ENCODE results near the gene TMEFF2.

Gene TMEFF2

DNA sequence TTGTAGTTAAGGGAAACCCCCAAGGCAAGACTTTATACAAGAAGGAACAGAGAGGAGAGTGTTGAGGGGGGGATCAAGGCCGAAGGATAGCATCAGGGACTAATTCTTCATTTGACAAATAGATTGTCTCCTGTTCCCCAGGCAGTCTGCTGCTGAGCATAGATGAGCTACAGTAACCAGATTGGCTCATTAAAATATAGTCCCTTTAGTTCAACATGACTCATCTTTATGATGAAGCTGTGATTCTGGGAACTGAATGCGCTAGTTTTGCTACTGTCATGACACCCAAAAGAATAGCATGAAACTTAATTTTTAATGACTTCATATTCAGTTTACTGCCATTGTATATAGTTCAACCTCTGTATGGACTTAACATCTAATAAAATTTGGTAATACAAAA is 35.5 kb downstream of the TMEFF2 start:
- TF ChIP-seq, protein P1, sequence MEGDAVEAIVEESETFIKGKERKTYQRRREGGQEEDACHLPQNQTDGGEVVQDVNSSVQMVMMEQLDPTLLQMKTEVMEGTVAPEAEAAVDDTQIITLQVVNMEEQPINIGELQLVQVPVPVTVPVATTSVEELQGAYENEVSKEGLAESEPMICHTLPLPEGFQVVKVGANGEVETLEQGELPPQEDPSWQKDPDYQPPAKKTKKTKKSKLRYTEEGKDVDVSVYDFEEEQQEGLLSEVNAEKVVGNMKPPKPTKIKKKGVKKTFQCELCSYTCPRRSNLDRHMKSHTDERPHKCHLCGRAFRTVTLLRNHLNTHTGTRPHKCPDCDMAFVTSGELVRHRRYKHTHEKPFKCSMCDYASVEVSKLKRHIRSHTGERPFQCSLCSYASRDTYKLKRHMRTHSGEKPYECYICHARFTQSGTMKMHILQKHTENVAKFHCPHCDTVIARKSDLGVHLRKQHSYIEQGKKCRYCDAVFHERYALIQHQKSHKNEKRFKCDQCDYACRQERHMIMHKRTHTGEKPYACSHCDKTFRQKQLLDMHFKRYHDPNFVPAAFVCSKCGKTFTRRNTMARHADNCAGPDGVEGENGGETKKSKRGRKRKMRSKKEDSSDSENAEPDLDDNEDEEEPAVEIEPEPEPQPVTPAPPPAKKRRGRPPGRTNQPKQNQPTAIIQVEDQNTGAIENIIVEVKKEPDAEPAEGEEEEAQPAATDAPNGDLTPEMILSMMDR (IDR thresholded peaks at IDR 0.05; ENCODE audit: low read depth, low read length) = no peak

DNA sequence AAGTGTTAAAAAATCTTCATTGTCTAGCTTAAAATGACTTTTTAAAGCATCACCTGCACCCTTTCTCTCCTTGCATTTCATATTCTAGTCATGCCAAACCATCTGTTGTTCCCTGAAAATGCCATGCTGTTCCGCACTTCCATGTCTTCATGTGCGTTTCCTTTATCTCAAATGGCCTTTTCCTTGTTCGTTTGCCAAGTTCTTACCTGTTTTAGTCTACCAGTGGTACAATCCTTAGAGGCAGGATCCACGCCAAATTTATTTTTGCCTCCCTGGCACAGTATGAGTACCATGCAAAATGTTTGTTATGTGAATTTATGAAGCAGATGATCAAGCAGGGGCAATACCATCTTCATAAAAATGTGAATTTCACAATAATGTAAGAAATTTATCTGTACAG is 37.0 kb downstream of the TMEFF2 start:
- TF ChIP-seq, protein P1 (IDR thresholded peaks at IDR 0.05; ENCODE audit: low read depth, low read length) = no peak
- no peak overlapping the region for H3K4me3 ChIP-seq (ENCODE audit: low read depth, low read length)

More for the DNA sequence above, 35.5 kb downstream of the TMEFF2 start:
- no peak overlapping the region for H3K4me3 ChIP-seq (ENCODE audit: low read depth, low read length)

DNA sequence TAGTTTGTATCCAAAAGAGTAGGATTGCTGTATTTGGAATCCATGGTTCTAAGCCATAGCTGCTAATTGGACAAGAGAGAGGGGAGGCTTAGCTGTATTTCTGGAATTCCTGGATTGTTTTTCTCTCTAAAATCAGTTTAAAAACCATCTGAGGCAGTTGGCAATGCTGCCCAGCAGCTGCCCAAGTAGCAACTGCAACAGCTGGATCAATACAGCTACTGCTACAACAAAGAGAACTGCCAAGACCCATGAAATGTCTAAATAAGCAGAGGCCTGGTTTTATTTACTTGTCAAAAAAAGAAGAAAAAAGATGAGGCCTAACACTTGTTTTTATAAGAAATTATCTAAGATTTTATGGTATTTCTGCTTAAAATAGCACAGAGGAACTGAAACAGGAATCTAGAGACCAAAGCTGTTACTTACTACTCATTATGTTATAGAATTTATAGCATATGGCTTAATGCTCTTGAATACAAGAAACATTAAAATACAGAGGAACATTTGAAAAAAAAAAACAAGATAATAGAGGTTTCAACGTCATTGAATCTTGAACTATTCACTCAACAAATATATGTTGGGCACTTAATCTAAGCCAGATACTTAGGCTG is 39.1 kb downstream of the TMEFF2 start:
- no peak overlapping the region for H3K4me3 ChIP-seq (ENCODE audit: low read depth, low read length)
- TF ChIP-seq, protein P1 (IDR thresholded peaks at IDR 0.05; ENCODE audit: low read depth, low read length) = no peak

DNA sequence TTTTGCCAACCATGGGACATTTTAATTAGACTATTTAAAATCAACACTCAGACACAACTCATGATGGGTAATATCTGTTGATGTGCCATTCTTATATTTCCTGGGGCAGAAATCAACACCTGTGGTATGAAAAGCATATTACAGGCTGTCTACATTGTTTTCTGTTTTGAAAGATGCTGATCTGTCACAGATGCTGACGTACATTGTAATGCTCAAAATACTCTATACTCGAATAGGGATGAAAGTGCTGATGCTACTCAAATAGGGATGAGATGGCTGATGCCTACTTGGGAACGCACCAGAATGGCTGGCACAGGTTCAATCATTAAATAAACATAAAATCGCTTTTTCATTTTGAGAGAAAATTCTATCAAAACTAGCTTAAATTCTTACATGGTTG is 41.2 kb downstream of the TMEFF2 start:
- TF ChIP-seq, protein P1 (IDR thresholded peaks at IDR 0.05; ENCODE audit: low read depth, low read length) = no peak
- H3K4me3 ChIP-seq (ENCODE audit: low read depth, low read length) = no peak overlapping the region

DNA sequence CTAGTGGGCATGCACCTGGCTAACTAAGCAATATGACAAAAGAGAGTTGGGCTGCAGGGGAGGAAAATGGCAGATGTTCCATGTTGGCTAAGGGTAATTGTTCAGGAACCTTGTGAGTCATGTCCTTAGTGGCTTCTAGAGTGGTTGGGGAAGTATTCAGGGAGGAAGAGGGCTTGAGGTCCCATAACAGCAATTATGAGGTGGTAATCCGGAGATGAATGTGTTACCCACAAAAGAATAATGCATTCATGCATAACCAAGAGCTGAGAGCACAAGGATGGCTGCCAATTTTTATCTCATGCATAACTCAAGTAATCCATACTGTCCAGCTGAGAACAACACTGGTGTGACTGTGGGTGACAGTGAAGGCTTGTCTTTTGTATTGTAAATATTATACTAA is 42.9 kb downstream of the TMEFF2 start:
- TF ChIP-seq, protein P1 (IDR thresholded peaks at IDR 0.05; ENCODE audit: low read depth, low read length) = no peak
- no peak overlapping the region for H3K4me3 ChIP-seq (ENCODE audit: low read depth, low read length)

DNA sequence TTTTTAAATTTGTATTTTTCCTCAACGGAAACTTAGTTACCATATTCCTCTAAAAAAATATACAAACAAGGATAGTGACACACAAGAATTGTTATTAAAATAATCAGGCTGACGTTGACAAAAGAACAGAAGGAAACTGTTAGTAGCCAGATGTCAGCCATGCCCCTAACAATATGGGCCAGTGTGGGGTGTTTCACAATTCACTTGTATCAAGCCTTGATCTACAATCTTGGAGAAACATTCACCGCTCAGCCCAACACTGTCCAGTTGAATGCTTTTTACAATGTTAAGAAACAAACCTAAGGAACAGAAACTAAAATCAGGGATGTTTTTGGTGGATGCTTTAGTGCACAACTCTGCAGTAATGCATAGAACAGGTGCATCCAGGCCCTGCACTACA is 44.6 kb downstream of the TMEFF2 start:
- TF ChIP-seq, protein P1 (IDR thresholded peaks at IDR 0.05; ENCODE audit: low read depth, low read length) = no peak
- no peak overlapping the region for H3K4me3 ChIP-seq (ENCODE audit: low read depth, low read length)

DNA sequence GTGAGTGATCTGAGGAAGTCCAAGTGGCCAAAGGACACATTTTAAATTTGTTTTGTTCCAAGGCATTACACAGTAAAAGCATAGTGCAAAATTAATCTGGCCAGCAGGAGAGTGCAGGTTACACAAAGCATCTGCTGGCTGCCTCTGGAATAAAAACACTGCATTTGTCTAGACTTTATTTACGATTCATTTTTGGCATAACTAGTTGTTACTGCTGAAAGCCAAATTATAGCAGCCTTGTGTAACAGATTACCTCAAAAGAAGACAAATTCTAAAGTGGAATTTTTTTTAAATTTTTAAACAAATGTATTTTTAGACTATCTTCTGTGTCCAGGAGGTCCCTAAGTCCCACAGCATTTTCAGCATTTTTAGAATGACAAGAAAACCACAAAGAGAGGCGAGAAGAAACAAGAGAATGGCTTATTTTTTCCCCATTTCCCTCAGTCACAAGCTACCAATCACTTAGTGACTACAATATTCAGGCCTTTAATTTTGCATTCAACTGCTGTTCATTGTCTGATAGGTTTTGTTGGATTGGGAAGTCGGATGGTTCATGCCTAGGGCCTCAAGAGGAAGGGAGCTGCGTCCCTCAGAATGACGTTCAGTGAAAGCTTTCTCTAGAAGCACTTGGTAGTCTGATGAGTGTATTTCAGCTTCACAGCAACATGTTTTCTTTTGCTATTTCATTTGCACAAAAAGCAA is 46.0 kb downstream of the TMEFF2 start:
- TF ChIP-seq, protein P1 (IDR thresholded peaks at IDR 0.05; ENCODE audit: low read depth, low read length) = no peak
- no peak overlapping the region for H3K4me3 ChIP-seq (ENCODE audit: low read depth, low read length)

All from WI38 (cell line).